ENCODE data around the gene XPNPEP2. TPM values are rescaled to one million over a fixed set of nuclear protein-coding genes. Genes with fewer than 3 reads are reported as not detected.

The XPNPEP2 gene
- polyA plus RNA-seq, 1 of the 3 experiments (the other 2 are of a cell fraction), result 0.21 TPM

DNA sequence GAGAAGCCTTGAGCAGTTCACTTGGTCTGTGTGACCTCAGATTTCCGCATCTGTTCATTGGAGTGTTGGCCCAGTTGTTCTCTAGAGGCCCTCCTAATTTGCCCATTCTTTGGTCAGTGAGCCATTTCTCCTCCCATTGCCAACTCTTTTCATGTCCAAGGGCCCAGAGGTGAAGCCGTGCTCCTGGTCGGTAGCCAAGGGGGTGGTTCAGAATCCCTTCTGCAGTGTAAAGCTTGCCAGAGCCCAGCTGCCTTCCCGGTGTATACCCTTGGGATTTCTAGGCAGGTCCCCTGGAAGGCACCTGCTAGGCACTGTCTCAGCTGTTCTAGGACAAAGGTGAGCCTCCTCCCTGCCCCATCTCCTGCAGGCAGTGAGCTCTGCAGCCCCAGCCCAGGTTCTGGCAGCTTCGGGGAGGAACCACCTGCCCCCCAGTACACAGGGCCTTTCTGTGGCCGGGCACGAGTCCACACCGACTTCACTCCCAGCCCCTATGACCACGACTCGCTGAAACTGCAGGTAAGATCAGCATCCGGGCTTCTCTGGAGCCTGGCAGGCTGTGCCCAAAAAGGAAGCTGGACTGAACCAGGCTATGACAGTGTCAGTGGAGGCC lies 53.3 kb downstream of the XPNPEP2 start:
- no peaks in the 10 kb centered on the region for H3K9me3 ChIP-seq
- no peak overlapping the region for H3K9ac ChIP-seq
- DNase-seq, result no peak
- H3K4me1 ChIP-seq (ENCODE audit: control insufficient read depth in 1 of 2, insufficient read depth in 2 of 2, low read depth in 1 of 2, low read length in 1 of 2), result no peaks in the 10 kb centered on the region
- no peaks in the 10 kb centered on the region for H3F3A ChIP-seq (replicated peaks; ENCODE audit: insufficient read depth)
- CTCF ChIA-PET, result no interaction called here
- no peaks in the 10 kb centered on the region for H3K36me3 ChIP-seq (replicated peaks in 1 of 2; ENCODE audit: control insufficient read depth in 1 of 2, insufficient read depth in 2 of 2, low read length in 1 of 2)
- no peak for TF ChIP-seq GABPA (IDR thresholded peaks at IDR 0.05; ENCODE audit: low read depth)
- no peak for TF ChIP-seq MXI1 (IDR thresholded peaks at IDR 0.05; ENCODE audit: low read depth, low read length)
- TF ChIP-seq FOSL2 (IDR thresholded peaks at IDR 0.05; ENCODE audit: borderline replicate concordance, low read depth), result no peak
- TF ChIP-seq, protein P1, sequence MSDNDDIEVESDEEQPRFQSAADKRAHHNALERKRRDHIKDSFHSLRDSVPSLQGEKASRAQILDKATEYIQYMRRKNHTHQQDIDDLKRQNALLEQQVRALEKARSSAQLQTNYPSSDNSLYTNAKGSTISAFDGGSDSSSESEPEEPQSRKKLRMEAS (IDR thresholded peaks at IDR 0.05; ENCODE audit: low read depth), result no peak
- no peak for TF ChIP-seq USF1 (IDR thresholded peaks at IDR 0.05; ENCODE audit: borderline replicate concordance, low read depth)
- no peak for TF ChIP-seq NRF1 (IDR thresholded peaks at IDR 0.05; ENCODE audit: low read depth, low read length)
- TF ChIP-seq RCOR1 (IDR thresholded peaks at IDR 0.05; ENCODE audit: low read length), result no peak
- no peak for TF ChIP-seq SMC3 (IDR thresholded peaks at IDR 0.05; ENCODE audit: low read depth, low read length)
- TF ChIP-seq YY1 (IDR thresholded peaks at IDR 0.05; ENCODE audit: low read depth), result no peak
- no peak for TF ChIP-seq FOXM1 (IDR thresholded peaks at IDR 0.05; ENCODE audit: low read depth)
- TF ChIP-seq, protein P2, sequence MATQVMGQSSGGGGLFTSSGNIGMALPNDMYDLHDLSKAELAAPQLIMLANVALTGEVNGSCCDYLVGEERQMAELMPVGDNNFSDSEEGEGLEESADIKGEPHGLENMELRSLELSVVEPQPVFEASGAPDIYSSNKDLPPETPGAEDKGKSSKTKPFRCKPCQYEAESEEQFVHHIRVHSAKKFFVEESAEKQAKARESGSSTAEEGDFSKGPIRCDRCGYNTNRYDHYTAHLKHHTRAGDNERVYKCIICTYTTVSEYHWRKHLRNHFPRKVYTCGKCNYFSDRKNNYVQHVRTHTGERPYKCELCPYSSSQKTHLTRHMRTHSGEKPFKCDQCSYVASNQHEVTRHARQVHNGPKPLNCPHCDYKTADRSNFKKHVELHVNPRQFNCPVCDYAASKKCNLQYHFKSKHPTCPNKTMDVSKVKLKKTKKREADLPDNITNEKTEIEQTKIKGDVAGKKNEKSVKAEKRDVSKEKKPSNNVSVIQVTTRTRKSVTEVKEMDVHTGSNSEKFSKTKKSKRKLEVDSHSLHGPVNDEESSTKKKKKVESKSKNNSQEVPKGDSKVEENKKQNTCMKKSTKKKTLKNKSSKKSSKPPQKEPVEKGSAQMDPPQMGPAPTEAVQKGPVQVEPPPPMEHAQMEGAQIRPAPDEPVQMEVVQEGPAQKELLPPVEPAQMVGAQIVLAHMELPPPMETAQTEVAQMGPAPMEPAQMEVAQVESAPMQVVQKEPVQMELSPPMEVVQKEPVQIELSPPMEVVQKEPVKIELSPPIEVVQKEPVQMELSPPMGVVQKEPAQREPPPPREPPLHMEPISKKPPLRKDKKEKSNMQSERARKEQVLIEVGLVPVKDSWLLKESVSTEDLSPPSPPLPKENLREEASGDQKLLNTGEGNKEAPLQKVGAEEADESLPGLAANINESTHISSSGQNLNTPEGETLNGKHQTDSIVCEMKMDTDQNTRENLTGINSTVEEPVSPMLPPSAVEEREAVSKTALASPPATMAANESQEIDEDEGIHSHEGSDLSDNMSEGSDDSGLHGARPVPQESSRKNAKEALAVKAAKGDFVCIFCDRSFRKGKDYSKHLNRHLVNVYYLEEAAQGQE (IDR thresholded peaks at IDR 0.05; ENCODE audit: low read depth, low read length), result no peak
- no peak overlapping the region for H3K27ac ChIP-seq (ENCODE audit: low read depth in 2 of 2, low read length in 1 of 2)
- no peaks in the 10 kb centered on the region for H3K79me2 ChIP-seq (ENCODE audit: insufficient read depth)
- POLR2A ChIA-PET, result no interaction called here
- H3K9me2 ChIP-seq, result no peaks in the 10 kb centered on the region
- 28% methylated on average over 4 of the region's 11 CpGs for WGBS (ENCODE audit: low lambda C conversion rate)
- no peak overlapping the region for H3K4me2 ChIP-seq
- no peaks in the 10 kb centered on the region for H4K20me1 ChIP-seq (ENCODE audit: insufficient read depth)
- no peak overlapping the region for H2AFZ ChIP-seq (ENCODE audit: low read depth)
- no peak overlapping the region for H3K4me3 ChIP-seq (ENCODE audit: low read depth in 2 of 2, low read length in 1 of 2)
- no peaks in the 10 kb centered on the region for H3K27me3 ChIP-seq (ENCODE audit: insufficient read depth)

GRCh38 chrX:129792586-129793291 lies 54.0 kb downstream of the XPNPEP2 start:
- Histone ChIP-seq H3K4me3 (ENCODE audit: low read depth in 2 of 2, low read length in 1 of 2) (no peak overlapping the region), H3K79me2 (ENCODE audit: insufficient read depth) (no peaks in the 10 kb centered on the region), H3K9me3 (no peaks in the 10 kb centered on the region), H3K27ac (ENCODE audit: low read depth in 2 of 2, low read length in 1 of 2) (no peak overlapping the region), H4K20me1 (ENCODE audit: insufficient read depth) (no peaks in the 10 kb centered on the region), H2AFZ (ENCODE audit: low read depth) (no peak overlapping the region), H3F3A (replicated peaks; ENCODE audit: insufficient read depth) (no peaks in the 10 kb centered on the region), H3K9ac (no peak overlapping the region), H3K36me3 (replicated peaks in 1 of 2; ENCODE audit: control insufficient read depth in 1 of 2, insufficient read depth in 2 of 2, low read length in 1 of 2) (no peaks in the 10 kb centered on the region), H3K4me2 (no peak overlapping the region), H3K27me3 (ENCODE audit: insufficient read depth) (no peaks in the 10 kb centered on the region), H3K4me1 (ENCODE audit: control insufficient read depth in 1 of 2, insufficient read depth in 2 of 2, low read depth in 1 of 2, low read length in 1 of 2) (no peaks in the 10 kb centered on the region), H3K9me2 (no peaks in the 10 kb centered on the region)
- ChIA-PET POLR2A (no interaction called here), CTCF (no interaction called here)
- TF ChIP-seq POLR2AphosphoS5 (IDR thresholded peaks at IDR 0.05; ENCODE audit: low read depth, low read length) (no peak), TEAD4 (IDR thresholded peaks at IDR 0.05; ENCODE audit: borderline replicate concordance, insufficient read depth) (no peak), USF1 (IDR thresholded peaks at IDR 0.05; ENCODE audit: borderline replicate concordance, low read depth) (no peak), FOSL2 (IDR thresholded peaks at IDR 0.05; ENCODE audit: borderline replicate concordance, low read depth) (no peak), RCOR1 (IDR thresholded peaks at IDR 0.05; ENCODE audit: low read length) (no peak), JUND (IDR thresholded peaks at IDR 0.05) (no peak)
- no peak for DNase-seq
- WGBS (ENCODE audit: low lambda C conversion rate), result 48% methylated on average over 15 of the region's 18 CpGs

All from SK-N-SH (cell line).